Measurements from ENCODE around the gene ELP4. TPM values are rescaled to one million over a fixed set of nuclear protein-coding genes. Genes with fewer than 3 reads are reported as not detected.

Gene ELP4
- total and polyA plus RNA-seq, 2 donors from 2014 or later: 20.3 to 26.2 TPM

- Histone ChIP-seq H3K9ac (ENCODE audit: low read length in 3 of 3) (no peak within 1 kb of the TSS), H3K4me1 (ENCODE audit: control insufficient read depth in 2 of 3, insufficient read depth in 2 of 3, low read depth in 1 of 3, low read length in 3 of 3) (peaks cover 0 to 32% (median 4%) of the 10 kb centered on the region in 3 donors), H3K27ac (ENCODE audit: low read depth in 2 of 2, low read length in 2 of 2) (no peak within 1 kb of the TSS), H3K4me3 (ENCODE audit: low read length in 3 of 3) (peak within 1 kb of the TSS in 2 of 3 donors; percentile 32 to 38), H3K27me3 (ENCODE audit: control insufficient read depth, insufficient read depth, low read length) (peaks cover 77% of the 10 kb centered on the region), H3K36me3 (ENCODE audit: control insufficient read depth in 2 of 3, insufficient read depth in 3 of 3, low read length in 3 of 3) (no peaks in the 10 kb centered on the region), H3K9me3 (ENCODE audit: control insufficient read depth in 2 of 3, insufficient read depth in 1 of 3, low read length in 3 of 3) (no peaks in the 10 kb centered on the region)
- intact Hi-C loops (cut with DNase I): no loop called here
- FAIRE-seq: no peak
- DNase-seq: peak; percentile 58 to 73 (median 61)
- TF ChIP-seq, protein P1, sequence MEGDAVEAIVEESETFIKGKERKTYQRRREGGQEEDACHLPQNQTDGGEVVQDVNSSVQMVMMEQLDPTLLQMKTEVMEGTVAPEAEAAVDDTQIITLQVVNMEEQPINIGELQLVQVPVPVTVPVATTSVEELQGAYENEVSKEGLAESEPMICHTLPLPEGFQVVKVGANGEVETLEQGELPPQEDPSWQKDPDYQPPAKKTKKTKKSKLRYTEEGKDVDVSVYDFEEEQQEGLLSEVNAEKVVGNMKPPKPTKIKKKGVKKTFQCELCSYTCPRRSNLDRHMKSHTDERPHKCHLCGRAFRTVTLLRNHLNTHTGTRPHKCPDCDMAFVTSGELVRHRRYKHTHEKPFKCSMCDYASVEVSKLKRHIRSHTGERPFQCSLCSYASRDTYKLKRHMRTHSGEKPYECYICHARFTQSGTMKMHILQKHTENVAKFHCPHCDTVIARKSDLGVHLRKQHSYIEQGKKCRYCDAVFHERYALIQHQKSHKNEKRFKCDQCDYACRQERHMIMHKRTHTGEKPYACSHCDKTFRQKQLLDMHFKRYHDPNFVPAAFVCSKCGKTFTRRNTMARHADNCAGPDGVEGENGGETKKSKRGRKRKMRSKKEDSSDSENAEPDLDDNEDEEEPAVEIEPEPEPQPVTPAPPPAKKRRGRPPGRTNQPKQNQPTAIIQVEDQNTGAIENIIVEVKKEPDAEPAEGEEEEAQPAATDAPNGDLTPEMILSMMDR (IDR thresholded peaks at IDR 0.05; ENCODE audit: borderline replicate concordance, extremely low read depth, insufficient read depth): no peak
Observed at GRCh38 chr11:31810779-31811647, 301.4 kb downstream of the ELP4 start, which contains the start of gene PAX6. TSS of gene PAX6 (minus strand) at chr11:31811322. CDS start at chr11:31806411, 4,911 bp downstream.

- no peaks in the 10 kb centered on the region for H3K36me3 ChIP-seq (ENCODE audit: control insufficient read depth in 2 of 3, insufficient read depth in 3 of 3, low read length in 3 of 3)
- peak overlapping the region in 2 of 3 donors; percentile 45 to 48 for H3K4me3 ChIP-seq (ENCODE audit: low read length in 3 of 3)
- H3K9me3 ChIP-seq (ENCODE audit: control insufficient read depth in 2 of 3, insufficient read depth in 1 of 3, low read length in 3 of 3): no peaks in the 10 kb centered on the region
- H3K27me3 ChIP-seq (ENCODE audit: control insufficient read depth, insufficient read depth, low read length): peaks cover 72% of the 10 kb centered on the region
- intact Hi-C loops (cut with DNase I): no loop called here
- FAIRE-seq (no peak), DNase-seq (peak in 4 of 5 donors; percentile 33 to 71 (median 50))
- no peak overlapping the region for H3K27ac ChIP-seq (ENCODE audit: low read depth in 2 of 2, low read length in 2 of 2)
- no peak overlapping the region for H3K9ac ChIP-seq (ENCODE audit: low read length in 3 of 3)
- peaks cover 0 to 32% (median 8%) of the 10 kb centered on the region in 3 donors for H3K4me1 ChIP-seq (ENCODE audit: control insufficient read depth in 2 of 3, insufficient read depth in 2 of 3, low read depth in 1 of 3, low read length in 3 of 3)
- TF ChIP-seq, protein P1 (IDR thresholded peaks at IDR 0.05; ENCODE audit: borderline replicate concordance, extremely low read depth, insufficient read depth): no peak
Observed at GRCh38 chr11:31812383-31813381, 303.1 kb downstream of the ELP4 start.

GRCh38 chr11:31813391-31814175 is 304.0 kb downstream of the ELP4 start:
- no peak overlapping the region for H3K4me3 ChIP-seq (ENCODE audit: low read length in 3 of 3)
- intact Hi-C loops (cut with DNase I): no loop called here
- no peak overlapping the region for H3K9ac ChIP-seq (ENCODE audit: low read length in 3 of 3)
- H3K9me3 ChIP-seq (ENCODE audit: control insufficient read depth in 2 of 3, insufficient read depth in 1 of 3, low read length in 3 of 3): no peaks in the 10 kb centered on the region
- peaks cover 0 to 34% (median 8%) of the 10 kb centered on the region in 3 donors for H3K4me1 ChIP-seq (ENCODE audit: control insufficient read depth in 2 of 3, insufficient read depth in 2 of 3, low read depth in 1 of 3, low read length in 3 of 3)
- TF ChIP-seq, protein P1 (IDR thresholded peaks at IDR 0.05; ENCODE audit: borderline replicate concordance, extremely low read depth, insufficient read depth): no peak
- H3K27ac ChIP-seq (ENCODE audit: low read depth in 2 of 2, low read length in 2 of 2): no peak overlapping the region
- DNase-seq (peak in 3 of 5 donors; percentile 18 to 51 (median 21)), FAIRE-seq (no peak)
- no peaks in the 10 kb centered on the region for H3K36me3 ChIP-seq (ENCODE audit: control insufficient read depth in 2 of 3, insufficient read depth in 3 of 3, low read length in 3 of 3)
- H3K27me3 ChIP-seq (ENCODE audit: control insufficient read depth, insufficient read depth, low read length): peaks cover 71% of the 10 kb centered on the region

Measured in kidney (tissue), 14 donors.